H1 (cell line): ENCODE data around the gene HSD11B1L. TPM values are rescaled to one million over a fixed set of nuclear protein-coding genes. Genes with fewer than 3 reads are reported as not detected.

ENCODE experiments used
- MAFK ChIP-seq: IDR thresholded peaks from 2 replicates; pipeline ENCODE4 v1.6.1; 2012; ENCODE audit warnings: low read depth, mild to moderate bottlenecking, improper control_type of control experiment, low read length
- RNF2 ChIP-seq: fragments of 200-900, 300-1000 bp; sonication (generic); IDR thresholded peaks from 2 replicates; pipeline ENCODE4 v1.7.1; 2016; ENCODE audit warnings: borderline replicate concordance, low read depth, mild to moderate bottlenecking, antibody characterized with exemption, low read length; ENCODE audit not compliant: poor library complexity, severe bottlenecking; ENCODE audit errors: missing control alignments
- polyA plus RNA-seq, 7 experiments: library from polyadenylated mRNA; depleted of rRNA in 3 of 7; stranded (reverse) in 5 of 7; unstranded in 2 of 7; fragments of >200 nt in 5 of 7; fragments of 200-250 nt in 2 of 7; gene quantifications; 1 replicate in 5 of 7; 2 replicates in 1 of 7; 4 replicates in 1 of 7; pipeline versions ENCODE4 v1.2.1 to v1.2.3, GENCODE V29; 2011 to 2013; ENCODE audit warnings: missing spikeins in 2 of 7, mixed read lengths in 2 of 7
- total RNA-seq: library from RNA; stranded (reverse); fragmentation: NEBNext Ultra II Directional; extraction: Animal tissue kit (Norgen Biotek cat#: 25700); gene quantifications from 2 replicates; pipeline ENCODE4 v1.2.1, GENCODE V29; 2021
- TF ChIP-seq, protein P1 (sequence below), 3 experiments: IDR thresholded peaks; 1 replicate in 2 of 3; 2 replicates in 1 of 3; pipeline versions ENCODE4 v1.5.1 to v1.6.1; 2011; ENCODE audit warnings: low read length in 3 of 3, mild to moderate bottlenecking in 3 of 3, inconsistent platforms in 2 of 3, low read depth in 1 of 3, moderate library complexity in 1 of 3; ENCODE audit not compliant: insufficient read depth in 1 of 3; ENCODE audit errors: control extremely low read depth in 1 of 3
- TF ChIP-seq, protein P2 (sequence below): IDR thresholded peaks from 2 replicates; pipeline ENCODE4 v1.6.1; 2012; ENCODE audit warnings: low read length, inconsistent platforms

Gene HSD11B1L
- total and polyA plus RNA-seq, 2 of the 8 experiments (the other 6 are each of a cell fraction or from before 2014, with no cell fraction given) = 8.2 to 20.6 TPM

DNA sequence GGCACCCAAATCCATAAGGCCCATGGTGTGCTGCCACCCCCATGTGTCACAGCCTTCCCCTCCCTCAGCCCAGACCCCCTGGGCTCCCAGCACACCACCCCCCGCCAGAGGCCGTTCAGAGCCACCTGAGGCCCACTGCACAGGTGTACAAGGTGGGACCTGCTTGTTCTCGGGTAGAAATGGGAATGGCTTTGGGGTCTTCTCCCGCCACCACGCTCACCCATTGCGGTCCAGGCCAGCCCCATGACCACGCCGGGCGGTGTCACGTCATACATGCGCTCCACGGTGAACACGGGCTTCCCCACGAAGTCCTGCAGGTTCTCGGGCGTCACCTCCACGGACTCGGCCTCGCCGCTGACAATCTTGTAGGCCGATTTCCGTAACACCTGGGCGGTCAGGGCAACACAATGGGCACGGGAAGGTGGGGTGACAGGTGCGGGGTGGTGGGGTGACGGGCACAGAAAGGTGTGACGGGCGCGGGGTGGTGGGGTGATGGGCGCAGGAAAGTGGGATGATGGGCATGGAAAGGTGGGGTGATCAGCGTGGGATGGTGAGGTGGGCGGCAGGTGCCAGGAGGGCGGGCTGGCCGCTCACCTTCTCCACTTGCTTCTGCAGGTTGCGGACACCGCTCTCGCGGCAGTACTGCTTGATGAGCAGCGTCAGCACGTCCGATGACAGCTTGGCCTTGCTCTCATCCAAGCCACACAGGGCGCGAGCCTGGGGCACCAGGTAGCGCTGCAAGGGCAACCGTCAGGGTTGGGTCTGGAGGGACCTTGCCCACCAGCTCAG, 13.5 kb downstream of the HSD11B1L start (continued):
- TF ChIP-seq RNF2 (no peak), MAFK (no peak)
- TF ChIP-seq, protein P1, sequence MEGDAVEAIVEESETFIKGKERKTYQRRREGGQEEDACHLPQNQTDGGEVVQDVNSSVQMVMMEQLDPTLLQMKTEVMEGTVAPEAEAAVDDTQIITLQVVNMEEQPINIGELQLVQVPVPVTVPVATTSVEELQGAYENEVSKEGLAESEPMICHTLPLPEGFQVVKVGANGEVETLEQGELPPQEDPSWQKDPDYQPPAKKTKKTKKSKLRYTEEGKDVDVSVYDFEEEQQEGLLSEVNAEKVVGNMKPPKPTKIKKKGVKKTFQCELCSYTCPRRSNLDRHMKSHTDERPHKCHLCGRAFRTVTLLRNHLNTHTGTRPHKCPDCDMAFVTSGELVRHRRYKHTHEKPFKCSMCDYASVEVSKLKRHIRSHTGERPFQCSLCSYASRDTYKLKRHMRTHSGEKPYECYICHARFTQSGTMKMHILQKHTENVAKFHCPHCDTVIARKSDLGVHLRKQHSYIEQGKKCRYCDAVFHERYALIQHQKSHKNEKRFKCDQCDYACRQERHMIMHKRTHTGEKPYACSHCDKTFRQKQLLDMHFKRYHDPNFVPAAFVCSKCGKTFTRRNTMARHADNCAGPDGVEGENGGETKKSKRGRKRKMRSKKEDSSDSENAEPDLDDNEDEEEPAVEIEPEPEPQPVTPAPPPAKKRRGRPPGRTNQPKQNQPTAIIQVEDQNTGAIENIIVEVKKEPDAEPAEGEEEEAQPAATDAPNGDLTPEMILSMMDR (IDR thresholded peaks at IDR 0.05; ENCODE audit: control extremely low read depth in 1 of 3, insufficient read depth in 1 of 3, low read depth in 1 of 3, low read length in 3 of 3) = no peak
- TF ChIP-seq, protein P2, sequence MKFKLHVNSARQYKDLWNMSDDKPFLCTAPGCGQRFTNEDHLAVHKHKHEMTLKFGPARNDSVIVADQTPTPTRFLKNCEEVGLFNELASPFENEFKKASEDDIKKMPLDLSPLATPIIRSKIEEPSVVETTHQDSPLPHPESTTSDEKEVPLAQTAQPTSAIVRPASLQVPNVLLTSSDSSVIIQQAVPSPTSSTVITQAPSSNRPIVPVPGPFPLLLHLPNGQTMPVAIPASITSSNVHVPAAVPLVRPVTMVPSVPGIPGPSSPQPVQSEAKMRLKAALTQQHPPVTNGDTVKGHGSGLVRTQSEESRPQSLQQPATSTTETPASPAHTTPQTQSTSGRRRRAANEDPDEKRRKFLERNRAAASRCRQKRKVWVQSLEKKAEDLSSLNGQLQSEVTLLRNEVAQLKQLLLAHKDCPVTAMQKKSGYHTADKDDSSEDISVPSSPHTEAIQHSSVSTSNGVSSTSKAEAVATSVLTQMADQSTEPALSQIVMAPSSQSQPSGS = no peak
